ENCODE data around the gene SPINK4.

The SPINK4 gene

DNA sequence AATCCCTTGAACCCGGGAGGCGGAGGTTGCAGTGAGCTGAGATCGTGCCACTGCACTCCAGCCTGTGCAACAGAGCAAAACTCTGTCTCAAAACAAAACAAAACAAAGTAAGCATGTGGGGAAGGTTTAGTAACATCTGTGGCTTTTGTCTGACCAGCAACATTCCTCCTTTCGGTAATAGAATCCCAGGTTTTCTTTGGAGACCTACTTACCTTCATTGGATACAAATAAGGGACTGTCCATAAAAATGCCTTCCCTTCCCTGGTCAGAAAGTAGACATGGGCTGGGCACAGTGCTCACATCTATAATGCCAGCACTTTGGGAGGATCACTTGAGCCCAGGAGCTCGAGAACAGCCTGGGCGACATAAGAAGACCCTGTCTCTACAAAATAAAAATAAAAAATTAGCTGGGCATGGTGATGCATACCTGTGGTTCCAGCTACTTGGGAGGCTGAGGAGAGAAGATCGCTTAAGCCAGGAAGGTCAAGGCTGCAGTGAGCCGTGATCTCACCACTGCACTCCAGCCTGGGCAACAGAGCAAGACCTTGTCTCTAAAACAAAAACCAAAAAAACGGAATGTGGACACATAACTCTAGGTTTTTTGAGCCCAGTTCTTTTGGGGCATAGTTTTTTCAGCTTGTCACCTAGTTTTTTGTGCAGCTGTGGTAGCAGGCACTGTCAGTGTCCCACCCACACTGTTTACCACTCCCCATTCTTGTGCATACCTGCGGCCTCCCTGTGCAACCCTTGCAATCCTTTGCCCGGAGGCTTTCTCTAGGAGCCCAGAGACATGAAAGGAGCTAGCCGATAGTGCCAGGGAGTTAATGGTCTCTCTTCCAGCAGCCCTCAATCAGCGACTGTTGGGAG lies 9.0 kb upstream of the SPINK4 start:
- no peak for DNase-seq

DNA sequence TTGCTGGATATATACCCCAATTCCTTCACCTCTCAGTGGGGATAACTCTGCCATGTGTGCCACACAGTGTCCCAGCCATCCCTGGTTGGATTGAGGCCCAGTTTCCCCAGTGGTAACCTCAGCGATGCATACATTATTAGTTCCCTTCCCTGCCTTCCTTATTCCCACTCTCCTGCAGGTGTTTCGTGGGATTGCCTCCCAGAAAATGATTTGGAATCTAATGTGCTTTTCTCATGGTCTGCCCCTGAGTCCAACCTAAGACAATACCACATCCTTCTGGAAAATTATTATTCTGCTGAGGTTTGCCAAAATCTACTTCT lies 8.4 kb upstream of the SPINK4 start:
- DNase-seq: no peak

DNA sequence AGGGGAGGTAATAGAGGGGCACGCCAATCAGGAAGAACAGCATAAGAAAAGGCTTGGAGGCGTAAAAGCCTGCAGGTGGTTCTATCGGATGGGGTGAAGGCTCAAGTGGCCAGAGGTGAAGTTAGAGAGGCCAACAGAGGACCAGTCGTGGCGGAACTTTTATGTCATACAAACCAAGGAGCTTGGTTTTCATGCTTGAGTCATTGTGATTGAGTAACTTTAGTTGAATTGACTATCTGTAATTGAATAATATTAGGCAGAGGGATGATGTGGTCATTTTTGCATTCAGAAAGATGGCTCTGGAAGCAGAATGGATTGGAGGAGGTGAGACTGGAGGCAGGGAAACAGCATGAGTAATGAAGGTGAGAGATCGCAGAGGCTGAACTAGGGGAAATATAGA lies 7.2 kb upstream of the SPINK4 start:
- no peak for DNase-seq

DNA sequence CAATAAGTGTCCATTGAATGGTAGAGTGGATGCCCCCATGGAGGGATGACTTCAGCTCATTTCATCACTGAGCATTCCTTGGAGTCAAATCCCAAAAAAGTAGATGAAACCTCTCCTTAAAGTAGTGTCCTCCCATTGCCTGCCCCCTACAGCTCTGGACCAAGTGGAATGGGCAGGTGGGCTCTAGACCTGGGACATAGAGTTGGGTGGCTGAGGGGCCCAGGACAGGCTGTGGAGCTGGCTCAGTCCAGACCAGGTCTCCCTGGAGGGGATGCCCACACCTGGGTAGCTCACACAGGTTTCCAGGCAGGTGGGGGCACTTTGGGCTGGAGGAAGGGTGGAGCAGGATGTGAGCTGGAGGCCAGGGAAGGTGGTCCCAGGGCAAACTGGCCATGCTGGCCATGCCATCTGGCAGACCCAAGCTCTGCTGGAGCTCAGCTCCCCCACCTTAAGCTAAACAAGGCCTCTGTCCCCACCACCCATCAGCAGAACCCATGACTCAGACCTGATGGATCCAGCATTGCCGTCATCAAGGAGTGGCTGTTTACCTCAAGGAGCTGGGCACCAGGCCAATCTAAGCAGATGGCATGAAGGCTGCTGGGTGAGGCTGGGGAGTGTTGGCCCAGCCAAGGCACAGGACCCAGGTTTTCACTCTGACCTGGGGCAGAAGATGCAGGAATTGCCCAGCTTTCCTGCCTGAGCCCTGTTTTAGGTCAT lies 6.2 kb upstream of the SPINK4 start:
- DNase-seq: no peak

DNA sequence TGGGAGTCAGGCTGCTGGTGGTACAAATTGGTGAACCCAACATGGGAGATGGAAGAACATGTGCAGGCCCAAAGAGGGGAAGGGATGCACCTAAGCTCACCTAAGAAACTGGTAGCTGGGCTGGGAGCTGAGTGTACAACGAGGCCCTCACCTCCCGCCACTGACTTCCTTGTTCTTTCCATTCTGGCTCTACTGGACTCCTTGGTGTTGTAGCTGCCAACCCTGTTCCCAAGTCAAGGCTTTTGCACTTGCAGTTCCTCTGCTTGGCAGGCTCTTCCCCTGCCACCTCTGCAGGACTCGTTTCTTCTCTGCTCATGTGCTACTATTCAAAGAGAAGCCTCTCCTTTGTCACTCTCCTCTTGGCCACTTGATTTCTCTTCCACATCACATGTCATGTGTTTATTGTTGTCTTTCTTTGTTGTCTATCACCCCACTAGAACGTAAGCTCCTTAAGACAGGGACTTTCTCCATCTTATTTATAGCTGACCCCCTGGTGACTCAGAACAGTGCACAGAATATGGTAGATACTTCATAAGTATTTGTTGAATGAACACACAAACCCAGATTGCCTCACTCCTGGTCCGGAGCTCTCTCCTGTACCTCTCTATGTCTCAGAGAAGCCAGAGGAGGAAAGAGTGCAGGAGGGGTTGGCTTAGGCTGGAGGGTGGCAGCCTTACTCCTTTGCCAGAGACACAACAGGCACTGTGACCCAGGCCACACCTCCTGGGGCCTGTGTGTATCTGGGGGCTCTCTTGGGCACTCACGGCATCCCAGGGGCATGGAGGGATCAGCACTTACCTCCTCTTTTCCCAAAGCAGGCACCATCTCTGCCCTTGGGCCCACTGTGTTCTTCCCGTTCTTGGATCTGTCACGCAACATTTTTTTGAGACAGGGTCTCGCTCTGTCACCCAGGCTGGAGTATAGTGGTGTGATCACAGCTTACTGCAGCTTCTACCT lies 5.2 kb upstream of the SPINK4 start:
- DNase-seq: no peak

DNA sequence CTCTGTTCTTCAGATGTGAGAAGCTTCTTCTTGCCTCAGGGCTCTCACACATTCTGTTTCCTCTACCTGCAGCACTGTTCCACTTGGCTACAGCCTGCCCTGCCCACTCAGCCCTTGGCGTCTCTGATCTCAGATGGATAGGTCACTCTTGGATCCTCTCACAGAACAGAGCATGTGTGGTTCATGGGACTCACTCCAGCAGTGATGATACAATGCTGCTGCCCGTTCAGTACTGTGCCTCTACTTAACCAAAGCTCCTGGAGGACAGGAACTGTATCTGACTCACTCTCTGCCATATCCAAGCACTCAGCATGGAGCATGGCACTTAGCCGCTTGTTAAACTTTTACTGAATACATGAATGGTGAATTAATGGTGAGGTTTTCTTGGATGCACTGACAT lies 3.4 kb upstream of the SPINK4 start:
- DNase-seq: no peak

DNA sequence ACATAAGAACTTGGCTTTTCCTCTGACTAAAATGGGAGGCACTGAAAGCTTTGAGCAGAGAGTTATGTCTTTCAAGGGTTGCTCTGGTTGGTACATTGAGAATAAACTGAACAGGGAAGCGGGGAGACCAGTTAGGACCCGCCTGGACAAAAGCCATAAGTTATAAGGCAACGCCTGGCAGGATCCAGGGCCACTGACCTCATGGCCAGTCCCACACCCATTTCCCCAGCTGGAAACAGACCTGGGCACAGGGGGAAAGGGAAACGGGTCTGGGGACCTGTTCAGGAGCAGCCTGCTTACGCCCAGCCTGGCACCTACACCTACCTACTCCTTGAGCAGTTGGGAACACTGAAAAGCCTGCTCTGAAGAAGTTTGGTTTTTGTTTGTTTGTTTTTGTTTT lies 1.3 kb downstream of the SPINK4 start:
- DNase-seq: no peak

DNA sequence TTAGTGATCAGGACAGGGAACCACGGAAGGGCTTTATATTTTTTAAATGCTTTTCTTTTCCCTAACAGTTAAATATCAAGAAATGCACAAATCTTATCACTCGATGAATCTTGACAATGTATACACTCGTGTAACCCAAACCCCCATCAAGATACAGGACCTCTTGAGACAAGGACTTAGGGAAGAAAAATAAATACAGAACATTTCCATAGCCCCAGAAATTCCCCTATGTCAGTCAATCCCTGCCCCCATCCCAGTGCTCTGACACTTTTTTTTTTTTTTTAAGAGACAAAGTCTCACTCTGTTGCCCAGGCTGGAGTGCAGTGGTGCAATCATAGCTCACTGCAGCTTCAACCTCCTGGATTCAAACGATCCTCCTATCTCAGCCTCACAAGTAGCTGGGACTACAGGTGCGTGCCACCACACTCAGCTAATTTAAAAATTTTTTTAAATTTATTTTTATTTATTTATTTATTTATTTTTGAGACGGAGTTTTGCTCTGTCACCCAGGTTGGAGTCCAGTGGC lies 2.7 kb downstream of the SPINK4 start:
- no peak for DNase-seq

DNA sequence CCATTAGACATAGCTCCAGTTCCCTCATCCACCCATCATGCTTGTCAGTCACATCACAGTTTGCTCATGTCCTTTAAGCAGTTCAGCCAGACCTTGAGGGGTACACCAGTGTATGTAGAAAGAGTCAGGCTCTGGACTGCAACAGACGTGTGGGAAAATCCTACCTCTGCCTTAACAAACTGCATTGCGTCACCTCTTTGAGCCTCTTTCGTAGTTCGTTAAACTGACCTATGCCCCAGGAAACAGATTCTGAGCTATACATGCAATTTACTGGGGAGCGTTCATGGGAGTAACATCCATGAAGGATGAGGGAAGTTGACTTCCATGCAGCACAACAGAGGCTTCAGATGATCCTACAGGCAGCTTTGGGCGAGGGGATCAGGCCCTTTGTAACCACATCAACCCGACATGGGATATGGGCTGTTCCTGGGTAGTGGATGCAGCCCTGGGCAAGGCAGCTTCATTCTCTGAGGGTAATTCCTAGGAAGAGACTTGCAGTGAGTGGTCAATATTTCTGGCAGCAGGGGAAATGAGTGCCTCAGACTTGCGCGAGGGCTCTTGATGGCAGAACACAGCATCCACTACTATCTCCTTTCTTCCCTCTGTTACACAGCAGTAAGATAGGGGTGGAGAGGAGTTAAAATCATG lies 4.3 kb downstream of the SPINK4 start:
- DNase-seq: no peak

DNA sequence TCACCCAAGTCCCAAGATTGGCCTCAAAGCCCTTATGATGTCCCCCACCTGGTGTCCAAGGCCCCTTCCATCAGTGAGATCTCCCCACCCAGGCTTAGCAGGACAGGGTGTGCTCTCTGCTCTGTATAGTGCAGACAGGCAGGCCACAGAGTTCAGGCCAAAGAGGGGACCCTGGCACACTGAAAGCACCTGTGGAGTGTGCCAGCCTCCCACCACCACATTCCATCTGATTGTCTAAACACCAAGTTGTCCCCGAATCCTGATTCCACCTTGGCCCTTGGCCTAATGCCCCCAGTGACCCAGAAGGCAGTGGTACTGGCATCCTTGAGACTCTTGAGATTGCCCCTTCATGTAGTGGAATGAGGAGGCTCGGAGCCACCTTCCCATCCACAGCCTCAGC lies 5.4 kb downstream of the SPINK4 start:
- no peak for DNase-seq

DNA sequence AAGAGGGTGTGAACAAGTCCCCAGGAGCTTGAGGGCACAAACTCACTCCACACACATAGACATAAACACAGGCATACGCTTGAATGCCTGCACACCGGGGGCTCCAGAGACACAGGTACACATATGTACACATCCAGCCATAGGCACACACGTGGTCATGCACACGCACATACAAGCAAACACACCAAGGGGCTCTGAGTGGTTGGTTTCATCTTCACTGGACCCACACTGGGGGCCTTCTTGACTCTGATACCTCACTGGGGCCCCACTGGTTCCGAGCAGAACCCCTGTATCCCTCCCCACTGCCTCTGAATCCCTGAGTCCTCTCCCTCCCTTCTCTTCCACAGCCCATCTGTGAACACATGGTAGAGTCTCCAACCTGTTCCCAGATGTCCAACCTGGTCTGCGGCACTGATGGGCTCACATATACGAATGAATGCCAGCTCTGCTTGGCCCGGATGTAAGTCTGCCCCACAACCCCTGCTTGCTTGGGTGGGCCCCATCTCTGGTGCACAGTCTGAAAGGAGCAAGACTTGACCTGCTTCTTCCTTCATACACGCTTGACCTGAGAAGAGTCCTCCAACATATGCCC lies 6.4 kb downstream of the SPINK4 start:
- DNase-seq: no peak

DNA sequence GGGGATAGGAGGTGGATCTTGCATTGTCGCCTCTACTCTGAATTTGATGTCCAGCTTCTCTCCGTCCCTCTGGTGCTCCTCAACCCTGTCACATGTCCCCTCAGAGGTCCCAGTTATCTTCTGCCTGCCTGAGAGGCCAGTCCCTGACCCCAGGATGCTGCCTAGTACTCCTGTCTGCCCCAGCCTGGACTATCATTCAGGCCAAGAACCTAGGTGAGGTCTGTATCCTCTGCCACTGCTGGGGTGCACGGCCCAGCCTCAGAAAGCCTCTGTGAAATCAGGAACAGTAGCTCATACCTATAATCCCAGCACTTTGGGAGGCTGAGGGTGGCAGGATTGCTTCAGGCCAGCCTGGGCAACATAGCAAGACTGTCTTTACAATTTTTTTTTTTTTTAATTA lies 8.6 kb downstream of the SPINK4 start:
- no peak for DNase-seq

DNA sequence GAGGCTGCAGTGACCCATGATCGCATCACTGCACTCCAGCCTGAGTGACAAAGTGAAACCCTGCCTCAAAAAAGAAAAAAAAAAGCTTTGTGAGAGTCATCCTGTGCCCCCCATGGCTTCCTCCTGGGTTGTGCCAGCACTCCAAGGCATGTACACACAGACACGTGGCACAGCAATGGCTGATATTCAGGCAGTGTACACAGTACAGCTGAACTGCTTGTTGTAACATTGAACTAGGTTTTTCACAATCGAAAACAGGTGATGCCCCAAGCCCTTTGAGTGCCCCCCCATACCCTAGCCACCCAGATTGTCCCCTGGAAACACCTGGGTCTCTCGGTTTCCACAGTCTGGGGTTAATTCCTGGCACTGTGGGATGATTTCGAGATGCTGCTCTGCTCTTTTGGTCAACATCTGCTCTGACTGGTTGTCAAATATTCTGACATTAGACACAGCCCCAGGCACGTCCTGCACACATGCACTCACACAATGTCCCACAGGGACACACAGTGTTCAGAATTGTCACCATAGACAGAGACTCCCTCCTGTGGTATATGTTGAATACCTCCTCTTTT lies 9.2 kb downstream of the SPINK4 start:
- no peak for DNase-seq

DNA sequence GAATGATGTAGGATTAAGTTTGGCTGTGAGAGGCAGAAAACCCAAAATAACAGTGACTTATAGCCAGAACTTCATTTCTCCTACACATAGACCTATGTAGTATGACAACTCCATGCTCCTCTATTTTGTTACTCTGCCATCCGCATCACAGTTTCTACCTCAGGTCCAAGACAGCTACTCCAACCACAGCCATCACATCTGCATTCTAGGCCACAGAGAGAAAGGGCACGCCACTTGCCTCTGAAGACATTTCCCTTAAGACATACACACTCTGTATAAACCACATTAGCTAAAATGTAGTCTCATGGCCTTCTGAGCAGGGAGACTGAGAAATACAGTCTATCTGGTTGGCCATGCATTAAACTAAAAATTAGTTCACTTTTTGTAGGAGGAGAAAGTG lies 10.0 kb downstream of the SPINK4 start:
- no peak for DNase-seq

DNA sequence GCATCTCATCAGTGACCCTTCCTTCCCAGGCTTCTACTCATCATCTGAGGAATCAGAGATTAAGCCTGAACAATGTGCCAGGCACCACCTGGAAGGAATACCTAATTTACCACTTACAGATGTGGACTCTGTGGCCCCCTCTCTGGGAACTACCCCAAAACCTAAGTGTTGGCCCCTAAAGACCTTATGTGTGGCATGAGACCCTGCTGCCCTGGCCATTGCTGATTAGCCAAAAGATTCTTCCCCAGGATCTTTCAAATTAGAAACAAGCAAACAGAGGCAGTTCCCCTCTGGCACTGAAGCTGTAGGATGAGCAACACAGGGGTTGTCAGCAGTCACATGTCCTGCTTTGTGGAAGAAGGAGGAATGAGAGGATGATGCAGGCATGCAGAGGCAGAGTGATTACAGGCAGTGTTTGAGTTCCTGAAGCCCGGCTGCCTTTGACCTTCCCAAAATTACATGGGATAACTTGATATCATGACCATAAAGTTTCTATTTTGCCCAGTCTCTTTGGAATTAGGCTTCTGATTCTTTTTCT lies 10.6 kb downstream of the SPINK4 start:
- DNase-seq: no peak

DNA sequence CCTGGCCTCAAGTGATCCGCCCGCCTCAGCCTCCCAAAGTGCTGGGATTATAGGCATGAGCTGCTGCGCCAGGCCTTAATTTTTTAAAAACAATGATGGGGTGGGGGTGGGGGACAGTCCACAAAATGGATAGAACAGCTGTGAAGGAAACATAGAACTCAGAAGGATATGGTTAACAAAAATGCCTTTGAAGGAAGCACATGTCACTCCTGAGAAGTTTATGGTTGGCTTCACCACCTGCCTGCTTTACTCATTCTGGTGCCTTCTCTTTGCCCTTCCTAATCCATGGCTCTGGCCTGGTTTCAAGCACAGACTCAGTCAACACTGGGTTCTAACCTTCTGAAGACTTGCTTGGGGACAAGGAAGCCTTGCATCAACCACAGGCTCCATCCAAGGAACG lies 14.2 kb downstream of the SPINK4 start:
- DNase-seq: no peak

DNA sequence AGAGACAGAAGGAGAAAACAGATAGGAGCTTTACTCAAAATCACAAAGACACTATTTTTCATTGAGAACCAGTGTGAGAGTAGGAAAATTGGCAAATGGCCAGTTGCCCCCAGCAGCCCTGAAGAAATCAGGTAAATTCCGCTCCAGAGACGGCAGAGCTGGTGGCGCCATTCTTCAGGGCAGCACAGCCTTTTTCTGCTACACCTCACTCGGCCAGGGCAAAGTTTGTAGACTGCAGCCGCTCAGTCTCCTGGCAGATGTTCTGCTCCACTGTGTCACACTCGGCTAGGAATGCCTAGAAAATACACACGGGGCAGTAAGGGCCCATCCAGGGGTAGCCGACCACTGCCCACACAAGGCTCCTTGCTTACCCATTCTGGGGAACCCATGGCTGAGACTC lies 15.0 kb downstream of the SPINK4 start:
- DNase-seq: no peak

DNA sequence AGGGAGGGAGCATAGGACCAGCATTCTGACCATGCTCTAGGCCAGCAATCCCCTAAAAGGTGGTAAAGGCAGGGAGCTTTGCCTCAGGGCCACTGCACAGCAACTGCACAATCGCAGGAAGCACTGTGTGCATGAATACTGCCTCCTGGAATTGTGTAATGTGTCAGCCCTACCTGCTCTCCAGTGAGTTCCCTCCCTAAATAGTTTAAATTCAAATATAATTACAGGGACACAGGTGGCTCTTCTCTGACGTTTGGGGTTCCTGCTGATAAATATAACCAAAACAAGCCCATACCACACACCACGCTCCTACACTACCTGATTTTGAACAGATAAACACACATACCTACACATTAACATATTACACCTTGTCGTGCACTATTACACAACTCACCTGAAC lies 15.5 kb downstream of the SPINK4 start:
- DNase-seq: no peak

DNA sequence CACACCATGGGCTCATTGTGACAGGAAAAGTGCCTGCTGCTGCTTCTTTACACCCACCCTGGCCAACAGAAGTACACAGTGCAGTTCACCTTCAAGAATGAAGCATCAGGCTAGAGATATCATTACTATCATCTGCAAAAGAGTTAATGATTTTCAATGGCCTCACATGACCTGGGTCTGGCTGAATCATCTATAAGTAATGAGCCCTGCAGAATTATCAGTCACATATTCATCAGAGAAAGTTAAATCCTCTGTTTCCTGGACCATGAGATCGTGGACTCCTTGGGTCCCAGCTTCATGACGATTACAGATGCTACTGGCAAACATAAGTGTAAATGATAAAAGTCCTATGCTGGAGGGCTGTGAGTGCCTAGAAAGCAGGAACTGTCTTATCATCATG lies 16.3 kb downstream of the SPINK4 start:
- DNase-seq: no peak

DNA sequence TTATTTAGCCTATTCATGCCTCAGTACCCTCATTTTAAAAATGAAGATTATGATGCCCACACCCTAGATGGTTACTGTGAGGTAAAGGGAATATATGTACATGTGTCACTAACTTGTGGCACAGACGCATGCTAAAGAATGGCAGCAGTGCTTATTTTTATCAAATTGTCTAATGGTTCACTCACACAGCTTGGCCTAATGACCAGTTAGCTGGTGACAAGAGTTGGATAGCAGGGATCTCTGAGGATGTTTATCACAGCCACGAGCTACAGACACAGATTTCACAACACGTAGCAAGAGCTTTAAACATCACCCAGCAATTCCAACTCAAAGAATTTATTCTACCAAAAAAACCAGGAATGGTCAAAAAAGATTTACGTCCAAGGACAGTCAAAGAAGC lies 17.3 kb downstream of the SPINK4 start:
- no peak for DNase-seq

DNA sequence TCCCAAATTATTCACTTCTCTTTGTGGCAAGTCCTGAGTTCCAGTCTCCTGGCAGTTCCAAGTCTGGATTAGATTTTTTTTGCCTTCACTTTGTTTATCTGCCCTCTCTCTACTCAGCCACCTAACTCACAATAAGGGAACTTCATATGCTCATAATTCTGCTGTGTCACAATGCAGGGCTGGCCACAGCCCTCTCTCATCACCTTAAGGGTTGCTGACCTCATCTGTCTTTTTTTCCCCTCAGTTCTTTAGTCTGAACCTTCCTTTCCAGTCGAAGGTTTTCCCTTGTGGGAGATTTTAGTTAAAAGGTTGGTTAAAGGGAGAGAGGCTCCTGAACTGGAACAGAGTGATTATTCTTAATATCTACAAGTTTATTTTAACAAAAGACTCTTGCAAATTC lies 20.4 kb downstream of the SPINK4 start:
- no peak for DNase-seq

Measured in CD4-positive, alpha-beta T cell treated with Interleukin-4 for 4 hours (primary cell).